Skin epidermis (tissue), 12 donors: ENCODE data around the gene LINGO3.

Experiments used
- H3K27ac ChIP-seq, 21 experiments: fragments of 200-600 bp; sonication (generic) in 11 of 21; one replicate each; pipeline ENCODE4 v1.5.0; 2020; ENCODE audit warnings: mild to moderate bottlenecking in 3 of 21, inconsistent platforms in 2 of 21, moderate library complexity in 2 of 21
- H3K4me3 ChIP-seq, 7 experiments: fragments of 200-600 bp; sonication (generic) in 2 of 7; one replicate each; pipeline ENCODE4 v1.5.0; 2020; ENCODE audit warnings: inconsistent platforms in 2 of 7, mild to moderate bottlenecking in 2 of 7, moderate library complexity in 1 of 7

Gene LINGO3

DNA sequence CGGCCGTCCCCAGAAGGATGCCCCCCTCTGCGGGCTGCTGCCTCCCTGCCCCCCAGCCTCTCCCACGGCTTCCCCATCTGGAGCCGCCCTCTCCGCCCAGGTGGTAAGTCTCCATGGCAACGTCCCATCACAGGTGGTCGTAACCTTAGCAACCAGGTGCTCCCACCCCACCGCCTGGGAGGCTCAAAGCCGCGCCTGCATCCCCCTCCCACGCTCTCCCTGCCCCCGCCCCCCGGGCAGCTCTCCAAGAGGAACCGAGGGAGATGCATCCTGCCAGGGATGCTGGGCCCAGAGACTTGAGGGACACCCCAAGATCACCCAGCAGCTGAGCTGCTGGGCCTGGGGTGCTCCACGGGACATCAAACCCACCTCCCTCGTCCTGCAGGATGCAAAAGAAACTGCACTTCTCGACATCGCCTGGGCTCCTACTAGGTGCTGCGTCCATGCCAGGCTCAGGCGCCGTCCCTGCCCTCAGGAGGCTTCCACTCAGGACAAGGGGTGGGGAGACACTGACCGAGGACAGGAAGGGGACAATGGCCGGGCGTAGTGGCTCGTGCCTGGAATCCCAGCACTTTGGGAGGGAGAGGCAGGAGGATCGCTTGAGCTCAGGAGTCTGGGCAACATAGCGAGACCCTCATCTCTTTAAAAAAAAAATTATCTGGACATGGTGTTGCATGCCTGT is 5.0 kb upstream of the LINGO3 start:
- no peak overlapping the region for H3K27ac ChIP-seq
- H3K4me3 ChIP-seq, result no peak overlapping the region

GRCh38 chr19:2311093-2311492 is 3.1 kb upstream of the LINGO3 start:
- Histone ChIP-seq H3K27ac (no peak overlapping the region), H3K4me3 (no peak overlapping the region)

DNA sequence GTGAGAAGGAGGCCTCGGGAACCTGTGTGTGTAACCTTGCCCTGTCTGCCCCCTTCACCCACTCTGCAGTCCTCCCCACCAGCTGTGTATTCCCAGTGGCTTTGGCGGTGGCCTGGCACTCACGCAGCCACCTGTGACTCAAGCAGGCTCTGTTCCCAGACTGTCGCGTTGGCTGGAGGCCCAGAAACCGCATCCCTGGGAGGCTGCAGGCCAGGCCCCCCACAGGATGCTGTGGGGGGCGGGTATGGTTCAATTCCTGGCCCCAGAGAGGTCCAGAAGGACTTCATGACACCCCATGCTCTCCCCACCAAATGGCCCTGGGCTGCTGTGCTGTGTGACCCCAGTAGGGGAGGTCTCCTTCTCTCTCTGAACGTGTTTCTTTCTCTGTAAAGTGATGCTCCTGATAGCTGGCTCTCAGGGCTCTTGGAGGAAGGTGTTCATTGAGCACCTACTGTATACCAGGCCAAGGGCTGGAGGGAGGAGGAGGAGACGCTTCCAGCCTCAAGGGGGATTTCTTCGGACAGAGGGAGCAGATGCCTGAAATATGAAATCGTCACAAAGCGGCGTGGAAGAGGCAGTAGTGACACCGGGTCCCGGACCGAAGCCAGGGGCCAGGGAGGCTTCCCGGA is 1.9 kb upstream of the LINGO3 start:
- Histone ChIP-seq H3K4me3 (no peak overlapping the region), H3K27ac (no peak overlapping the region)

DNA sequence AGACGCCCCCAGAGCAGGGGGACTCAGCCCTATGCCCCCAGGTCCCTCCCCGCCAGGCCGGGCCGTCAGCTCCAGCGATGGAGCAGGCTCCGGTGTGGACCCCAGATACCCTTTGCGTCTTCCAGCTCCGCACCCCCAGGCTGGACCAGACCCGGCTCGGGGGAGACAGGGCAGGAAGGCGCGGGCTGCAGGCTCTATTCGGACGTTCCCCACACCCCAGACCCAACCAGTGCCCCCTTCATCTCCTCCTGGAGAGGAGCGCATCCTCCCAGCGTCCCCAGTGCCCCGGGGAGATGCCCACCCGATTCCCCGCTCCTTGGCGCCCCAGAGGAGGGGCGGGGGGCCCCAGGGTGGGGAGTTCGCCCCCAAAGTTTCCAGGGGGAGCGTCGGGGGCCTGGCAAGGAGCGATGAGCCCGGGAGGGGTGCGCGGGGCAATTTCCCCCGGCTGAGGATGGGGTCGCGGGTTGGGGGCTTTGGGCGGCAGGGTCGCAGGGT is 389 bp downstream of the LINGO3 start:
- Histone ChIP-seq H3K4me3 (no peak overlapping the region), H3K27ac (no peak overlapping the region)

GRCh38 chr19:2306971-2307370 is 983 bp downstream of the LINGO3 start:
- Histone ChIP-seq H3K27ac (no peak overlapping the region), H3K4me3 (no peak overlapping the region)

DNA sequence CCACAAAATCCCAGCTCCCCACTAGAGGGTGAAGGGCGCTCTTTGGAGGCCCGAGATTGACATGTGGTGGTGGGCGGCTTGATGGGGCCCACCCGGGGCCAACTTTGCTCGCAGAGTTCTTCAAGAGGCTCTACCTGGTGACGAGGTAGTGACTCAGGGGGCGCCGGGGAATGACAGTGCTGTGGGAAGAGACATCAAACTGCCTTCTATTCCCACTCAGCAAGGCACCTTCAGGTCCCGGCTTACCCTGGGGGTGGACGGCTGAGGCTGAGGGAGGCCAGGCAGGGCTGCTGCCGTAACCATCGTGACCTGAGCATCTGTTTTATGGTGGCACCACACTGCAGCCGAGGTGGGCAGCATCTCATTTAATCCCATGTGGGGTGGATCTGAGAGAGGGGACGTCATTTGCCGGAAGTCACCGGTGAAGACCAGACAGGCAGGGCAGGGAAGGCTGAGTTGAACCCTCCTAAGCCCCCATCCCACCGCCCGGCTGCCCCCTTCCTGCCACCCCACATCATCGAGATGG is 1.6 kb downstream of the LINGO3 start:
- Histone ChIP-seq H3K27ac (no peak overlapping the region), H3K4me3 (no peak overlapping the region)

GRCh38 chr19:2305452-2306280 is 2.3 kb downstream of the LINGO3 start:
- Histone ChIP-seq H3K4me3 (no peak overlapping the region), H3K27ac (no peak overlapping the region)

DNA sequence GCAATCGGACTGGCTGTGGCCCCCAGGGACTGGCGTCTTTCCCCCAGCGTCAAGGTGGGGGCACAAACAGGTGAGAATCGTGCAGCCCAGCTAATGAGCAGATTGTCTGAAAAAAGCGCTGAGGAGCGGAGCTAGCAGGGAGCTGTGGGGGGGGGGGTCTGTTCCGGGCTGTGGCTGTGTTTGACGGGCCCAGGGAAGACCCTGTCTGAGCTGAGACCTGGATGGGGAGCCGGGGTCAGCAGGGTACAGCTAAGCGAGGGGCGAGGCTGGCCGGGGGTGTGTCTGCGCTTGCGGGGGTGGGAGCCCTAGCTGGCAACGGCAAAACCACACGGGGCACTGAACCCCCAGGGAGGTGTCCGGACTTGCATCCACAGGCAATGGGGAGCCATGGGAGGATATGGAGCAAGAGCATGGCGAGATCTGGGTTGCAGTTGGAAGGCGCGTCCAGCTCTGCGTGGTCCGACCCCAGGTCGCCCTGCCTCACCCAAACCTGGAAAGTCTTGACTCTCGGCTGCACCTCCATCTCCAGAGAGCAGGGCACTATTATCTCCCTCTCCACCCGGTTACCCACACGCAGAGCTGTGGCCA is 4.6 kb downstream of the LINGO3 start:
- Histone ChIP-seq H3K27ac (no peak overlapping the region), H3K4me3 (no peak overlapping the region)

DNA sequence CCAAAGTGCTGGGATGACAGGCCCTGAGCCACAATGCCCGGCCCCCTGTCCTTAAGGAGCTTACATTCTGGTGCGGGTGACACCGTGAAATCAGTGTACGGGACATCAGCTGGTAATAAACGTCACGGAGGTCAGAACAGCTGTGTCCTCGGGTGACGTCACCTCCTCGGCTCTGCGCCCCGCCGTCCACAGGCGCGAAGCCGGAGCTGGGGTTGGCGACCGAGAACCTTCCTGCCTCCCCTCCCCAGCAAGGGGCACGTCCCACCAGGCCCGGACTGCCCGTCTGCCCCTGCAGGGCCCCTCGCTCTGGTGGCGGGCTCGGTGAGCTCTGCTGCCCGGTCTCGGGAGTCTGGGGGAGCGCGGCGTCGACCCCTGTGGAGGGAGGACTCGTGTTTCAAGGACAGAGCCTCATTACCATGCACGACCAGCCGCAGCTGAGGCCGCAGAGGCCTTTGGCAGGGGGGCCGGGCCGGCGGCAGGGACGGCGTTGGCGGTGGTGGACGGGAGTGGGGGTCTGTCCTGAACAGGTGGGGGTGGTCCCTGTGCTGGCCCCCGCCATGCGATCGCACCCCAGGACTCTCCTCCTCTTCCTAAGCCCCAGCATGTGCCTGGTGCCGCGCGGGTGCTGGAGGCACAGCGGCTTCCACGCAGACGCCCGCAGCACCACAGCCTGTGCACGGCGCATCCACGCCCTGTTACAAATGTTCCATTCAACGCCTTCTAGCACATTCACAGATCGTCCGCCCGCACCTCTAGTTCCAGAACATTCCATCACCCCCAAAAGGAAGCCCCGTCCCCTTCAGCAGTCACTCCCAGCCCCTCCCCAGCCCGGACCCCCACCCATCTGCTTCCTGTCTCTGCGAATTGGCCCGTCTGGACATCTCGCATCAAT is 5.4 kb downstream of the LINGO3 start:
- Histone ChIP-seq H3K27ac (no peak overlapping the region), H3K4me3 (no peak overlapping the region)

DNA sequence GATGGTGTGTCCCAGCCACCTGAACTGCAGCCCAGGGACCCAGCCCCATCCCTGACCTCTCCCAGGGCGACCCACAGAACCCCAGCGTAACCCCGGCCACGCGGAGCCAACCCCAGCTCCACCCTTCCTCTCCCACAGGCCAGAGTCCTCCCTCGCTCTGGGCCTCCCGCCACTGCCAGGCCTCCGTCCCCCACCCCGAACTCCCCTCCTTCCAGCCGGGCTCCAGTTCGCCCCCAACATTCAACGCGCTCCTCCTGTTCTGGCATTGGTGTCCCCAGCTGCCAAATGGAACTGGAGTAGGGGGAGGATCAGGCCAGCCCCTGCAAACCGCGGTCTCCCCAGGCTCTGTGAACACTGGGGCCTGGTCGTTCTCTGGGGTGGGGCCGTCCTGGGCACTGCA is 7.4 kb downstream of the LINGO3 start:
- H3K4me3 ChIP-seq, result no peak overlapping the region
- no peak overlapping the region for H3K27ac ChIP-seq

DNA sequence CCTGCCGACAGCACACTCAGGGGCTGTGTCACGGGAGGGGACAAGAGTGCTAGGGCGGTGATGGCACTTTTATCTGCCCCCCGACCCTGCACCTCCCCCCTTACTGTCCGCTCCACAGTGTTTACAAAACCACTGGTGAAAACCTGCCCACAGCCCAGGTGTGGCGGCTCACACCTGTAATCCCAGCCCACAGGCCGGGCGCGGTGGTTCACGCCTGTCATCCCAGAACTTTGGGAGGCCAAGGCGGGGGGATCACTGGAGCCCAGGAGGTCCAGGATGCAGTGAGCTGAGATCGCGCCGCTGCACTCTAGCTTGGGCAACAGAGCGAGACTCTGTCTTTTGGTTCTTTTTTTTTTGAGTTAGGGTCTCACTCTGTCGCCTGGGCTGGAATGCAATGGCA is 11.8 kb downstream of the LINGO3 start:
- no peak overlapping the region for H3K4me3 ChIP-seq
- no peak overlapping the region for H3K27ac ChIP-seq

DNA sequence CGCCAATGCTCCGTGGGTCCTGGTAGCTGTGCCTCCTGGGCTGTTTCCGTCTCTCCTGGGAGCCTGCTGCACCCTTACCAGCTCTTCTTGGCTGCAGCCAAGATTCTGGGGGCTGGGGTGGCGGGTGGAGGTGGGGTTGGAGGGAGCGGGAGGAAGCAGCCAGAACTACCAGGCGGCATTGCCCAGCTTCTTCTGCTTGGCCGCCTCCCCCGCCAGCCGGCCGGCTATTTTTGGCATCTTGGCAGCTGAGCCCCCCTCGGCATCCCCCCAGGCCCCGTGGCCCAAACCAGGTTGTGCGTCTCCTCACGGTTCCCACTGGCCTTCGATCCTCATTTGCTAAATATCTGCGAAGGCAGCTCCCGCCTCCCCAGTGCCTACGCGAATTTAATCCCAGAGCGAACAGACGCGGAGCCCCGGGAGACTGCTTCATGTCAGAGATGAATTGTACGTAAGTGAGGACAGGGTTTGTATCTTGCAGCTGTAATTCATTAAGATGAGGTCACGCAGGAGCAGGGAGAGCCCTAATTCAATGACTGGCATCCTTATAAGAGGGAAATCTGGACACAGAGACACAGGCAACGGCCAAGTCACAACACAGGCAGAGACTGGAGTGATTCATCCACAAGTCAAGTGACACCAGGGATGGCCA is 13.1 kb downstream of the LINGO3 start:
- Histone ChIP-seq H3K27ac (peak overlapping the region in 1 of 21 experiments; percentile 64), H3K4me3 (no peak overlapping the region)

DNA sequence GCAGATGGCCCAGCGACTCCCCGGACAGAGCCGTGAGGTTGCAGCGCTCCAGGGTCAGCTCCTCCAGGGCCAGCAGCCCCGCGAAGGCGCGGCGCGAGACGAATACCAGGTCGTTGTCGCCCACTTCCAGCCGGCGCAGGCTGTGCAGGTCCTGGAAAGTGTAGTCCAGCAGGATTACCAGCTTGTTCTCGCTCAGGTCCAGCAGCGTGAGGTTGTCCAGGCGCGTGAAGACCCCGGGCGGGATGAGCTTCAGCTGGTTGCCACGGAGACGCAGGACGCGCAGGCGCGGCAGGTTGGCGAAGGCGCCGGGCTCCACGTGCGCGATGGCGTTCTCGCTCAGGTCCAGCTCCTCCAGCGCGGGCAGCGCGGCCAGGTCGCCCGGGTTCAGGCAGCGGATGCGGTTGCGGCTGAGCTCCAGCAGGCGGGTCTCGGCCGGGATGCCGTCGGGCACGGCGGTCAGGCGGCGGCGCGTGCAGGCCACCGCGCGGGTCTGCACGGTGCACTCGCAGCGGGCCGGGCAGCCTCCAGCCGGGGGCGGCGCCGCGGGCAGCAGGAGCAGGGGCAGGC is 16.7 kb downstream of the LINGO3 start:
- peak overlapping the region; percentile 29 to 43 (median 37) for H3K4me3 ChIP-seq
- H3K27ac ChIP-seq, result no peak overlapping the region

DNA sequence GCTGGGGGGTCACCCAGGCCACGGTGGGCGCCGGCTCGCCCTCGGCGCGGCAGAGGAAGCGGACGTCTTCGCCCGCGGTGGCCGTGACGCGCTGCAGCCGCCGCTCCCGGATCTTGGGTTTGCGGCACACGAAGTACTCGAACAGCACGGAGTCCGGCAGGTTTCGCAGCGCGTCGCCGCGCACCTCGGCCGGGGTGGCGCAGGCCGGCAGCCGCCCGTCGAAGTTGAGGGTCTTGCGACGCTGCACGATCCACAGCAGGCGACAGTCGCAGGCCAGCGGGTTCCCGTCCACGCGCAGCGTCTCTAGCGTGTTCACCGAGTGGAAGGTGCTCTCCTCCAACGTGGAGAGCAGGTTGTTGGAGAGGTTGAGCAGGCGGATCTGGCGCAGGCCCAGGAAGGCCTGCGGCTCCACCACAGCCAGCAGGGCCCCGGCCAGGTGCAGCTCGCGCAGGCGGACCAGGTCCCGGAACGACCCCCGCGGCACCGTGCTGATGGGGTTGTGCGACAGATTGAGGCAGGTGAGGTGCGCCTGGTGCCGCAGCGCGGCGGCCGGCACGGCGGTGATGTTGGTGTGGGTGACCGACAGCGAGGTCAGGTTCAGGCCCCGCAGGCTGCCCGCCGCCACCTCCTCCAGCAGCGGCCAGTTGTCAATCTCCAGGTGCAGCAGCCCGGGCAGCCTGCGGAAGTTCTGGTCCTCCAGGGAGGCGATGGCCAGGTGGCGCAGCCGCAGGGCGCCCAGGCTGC is 17.3 kb downstream of the LINGO3 start:
- Histone ChIP-seq H3K4me3 (peak overlapping the region; percentile 29 to 43 (median 37)), H3K27ac (peak overlapping the region in 17 of 21 experiments; percentile 19 to 86 (median 69))

DNA sequence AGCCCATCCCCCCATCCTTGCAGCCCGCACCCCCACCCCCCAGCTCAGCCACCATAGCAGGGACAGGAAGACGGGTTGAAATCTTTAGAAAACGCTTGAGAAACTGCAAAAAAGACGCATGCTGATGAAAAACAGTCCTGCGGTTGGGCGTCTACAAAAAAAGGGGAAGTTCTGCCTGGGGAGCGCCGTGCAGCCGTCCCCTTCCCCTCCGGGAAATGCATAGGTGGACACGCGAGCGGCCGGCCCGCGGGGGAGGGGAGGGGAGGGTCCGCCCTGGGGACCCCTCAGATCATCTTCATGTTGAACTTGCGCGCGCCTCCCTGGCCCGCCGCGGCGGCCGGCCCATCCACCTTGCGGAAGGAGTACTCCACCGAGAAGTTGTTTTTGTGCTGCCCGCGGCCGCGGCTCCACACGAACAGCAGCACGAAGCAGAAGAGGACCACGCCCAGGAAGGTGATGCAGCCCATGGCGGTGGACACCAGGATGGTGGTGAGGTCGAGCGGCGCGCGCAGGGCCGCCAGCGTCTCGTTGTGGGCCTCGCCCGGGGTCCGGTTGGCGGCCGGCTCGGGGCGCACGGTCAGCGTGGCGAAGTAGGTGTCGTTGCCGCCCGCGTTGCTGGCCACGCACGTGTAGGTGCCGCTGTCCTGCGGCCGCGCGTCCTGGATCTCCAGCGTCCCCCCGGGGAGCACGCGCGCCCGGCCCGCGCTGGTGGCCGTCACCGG is 18.1 kb downstream of the LINGO3 start:
- Histone ChIP-seq H3K27ac (peak overlapping the region in 17 of 21 experiments; percentile 19 to 86 (median 69)), H3K4me3 (peak overlapping the region; percentile 29 to 43 (median 37))

- H3K4me3 ChIP-seq, result peak overlapping the region in 6 of 7 experiments; percentile 33 to 43 (median 40)
- H3K27ac ChIP-seq, result peak overlapping the region in 15 of 21 experiments; percentile 12 to 86 (median 74)
These were observed 18.9 kb downstream of the LINGO3 start for GRCh38 chr19:2288818-2289713.
